AG04449 (cell line): ENCODE data around the gene ZIC4.

Experiments used
- CTCF ChIA-PET: fragments of 350-600 bp; formaldehyde crosslinking; extraction: SDS; loops from one replicate; lab custom pipeline; 2021; ENCODE audit warnings: antibody characterized with exemption; lab: Yijun Ruan, JAX
- POLR2A ChIA-PET: fragments of 400-600, 350-600 bp; formaldehyde crosslinking; extraction: SDS; loops from one replicate; lab custom pipeline; 2020; ENCODE audit warnings: antibody characterized with exemption, inconsistent platforms; lab: Yijun Ruan, JAX
- DNase-seq: peaks from one replicate; pipeline ENCODE4 v3.0.0-alpha.2; 2010; ENCODE audit warnings: low read depth, low spot score
- H3K4me3 ChIP-seq: 2 replicates; pipeline ENCODE4 v1.5.1; 2011; ENCODE audit warnings: low read depth, mild to moderate bottlenecking, control low read depth, low read length
- CTCF ChIP-seq: IDR thresholded peaks from one replicate; pipeline ENCODE4 v1.5.1; 2011; ENCODE audit warnings: mild to moderate bottlenecking, moderate library complexity, low read length, control low read depth, inconsistent platforms; ENCODE audit not compliant: insufficient read depth; ENCODE audit errors: missing control alignments

Gene ZIC4

GRCh38 chr3:147369231-147369630, 37.1 kb downstream of the ZIC4 start:
- no peak for TF ChIP-seq CTCF
- ChIA-PET POLR2A (no interaction called here), CTCF (interaction anchor here (0.9 to 1.4 kb wide), 4 partner anchors 12 to 177 kb away, joined by 3 to 4 read pairs (median 3); no protein-coding TSS in a partner anchor)
- DNase-seq = no peak
- no peak overlapping the region for H3K4me3 ChIP-seq

GRCh38 chr3:147368561-147369221, 37.7 kb downstream of the ZIC4 start:
- TF ChIP-seq CTCF = no peak
- H3K4me3 ChIP-seq = no peak overlapping the region
- DNase-seq = no peak
- POLR2A ChIA-PET = no interaction called here
- CTCF ChIA-PET = interaction anchor here (0.9 to 1.4 kb wide), 3 partner anchors 11 to 177 kb away, joined by 3 to 4 read pairs (median 3); no protein-coding TSS in a partner anchor

- H3K4me3 ChIP-seq = no peak overlapping the region
- POLR2A ChIA-PET = no interaction called here
- CTCF ChIA-PET = interaction anchor here (1.1 to 1.4 kb wide), 2 partner anchors 11 to 176 kb away, joined by 3 to 4 read pairs; no protein-coding TSS in a partner anchor
- DNase-seq = no peak
- no peak for TF ChIP-seq CTCF
Observed at GRCh38 chr3:147368151-147368550, 38.2 kb downstream of the ZIC4 start.

GRCh38 chr3:147367676-147368075, 38.7 kb downstream of the ZIC4 start:
- H3K4me3 ChIP-seq = no peak overlapping the region
- no peak for TF ChIP-seq CTCF
- no peak for DNase-seq
- CTCF ChIA-PET = interaction anchor here (1.4 kb wide), 1 partner anchor 10 kb away, joined by 3 read pairs; no protein-coding TSS in a partner anchor
- POLR2A ChIA-PET = no interaction called here

GRCh38 chr3:147365196-147366115, 40.9 kb downstream of the ZIC4 start:
- DNase-seq = no peak
- no peak overlapping the region for H3K4me3 ChIP-seq
- CTCF ChIA-PET = interaction anchor here (0.6 kb wide), 1 partner anchor 181 kb away, joined by 3 read pairs; no protein-coding TSS in a partner anchor
- POLR2A ChIA-PET = no interaction called here
- TF ChIP-seq CTCF = no peak
